ENCODE results near the gene FGD2.

Gene FGD2

GRCh38 chr6:36964349-36964748 is 41.1 kb upstream of the FGD2 start:
- Histone ChIP-seq H3K36me3 (ENCODE audit: control insufficient read depth in 2 of 2, insufficient read depth in 2 of 2, low read length in 2 of 2) (peaks cover 22% of the 10 kb centered on the region in 2 donors), H3K9ac (ENCODE audit: low read length in 2 of 2) (no peak overlapping the region), H3K27ac (ENCODE audit: low read length) (no peak overlapping the region), H3K4me3 (ENCODE audit: low read length in 2 of 2) (no peak overlapping the region), H3K9me3 (ENCODE audit: control insufficient read depth in 2 of 2, low read length in 2 of 2) (no peaks in the 10 kb centered on the region), H3K27me3 (ENCODE audit: control insufficient read depth in 1 of 2, insufficient read depth in 2 of 2, low read length in 2 of 2) (no peaks in the 10 kb centered on the region), H3K4me1 (ENCODE audit: control insufficient read depth, insufficient read depth, low read length) (peaks cover 11% of the 10 kb centered on the region)

- peaks cover 27 to 28% of the 10 kb centered on the region in 2 donors for H3K36me3 ChIP-seq (ENCODE audit: control insufficient read depth in 2 of 2, insufficient read depth in 2 of 2, low read length in 2 of 2)
- H3K4me3 ChIP-seq (ENCODE audit: low read length in 2 of 2), result no peak overlapping the region
- peak overlapping the region; percentile 1 for H3K27ac ChIP-seq (ENCODE audit: low read length)
- no peaks in the 10 kb centered on the region for H3K9me3 ChIP-seq (ENCODE audit: control insufficient read depth in 2 of 2, low read length in 2 of 2)
- peaks cover 11% of the 10 kb centered on the region for H3K4me1 ChIP-seq (ENCODE audit: control insufficient read depth, insufficient read depth, low read length)
- no peaks in the 10 kb centered on the region for H3K27me3 ChIP-seq (ENCODE audit: control insufficient read depth in 1 of 2, insufficient read depth in 2 of 2, low read length in 2 of 2)
- no peak overlapping the region for H3K9ac ChIP-seq (ENCODE audit: low read length in 2 of 2)
Observed at GRCh38 chr6:36964908-36965307, 40.5 kb upstream of the FGD2 start.

- Histone ChIP-seq H3K36me3 (ENCODE audit: control insufficient read depth in 2 of 2, insufficient read depth in 2 of 2, low read length in 2 of 2) (peaks cover 51 to 52% of the 10 kb centered on the region in 2 donors), H3K27me3 (ENCODE audit: control insufficient read depth in 1 of 2, insufficient read depth in 2 of 2, low read length in 2 of 2) (no peaks in the 10 kb centered on the region), H3K9me3 (ENCODE audit: control insufficient read depth in 2 of 2, low read length in 2 of 2) (no peaks in the 10 kb centered on the region), H3K4me3 (ENCODE audit: low read length in 2 of 2) (no peak overlapping the region), H3K27ac (ENCODE audit: low read length) (no peak overlapping the region), H3K9ac (ENCODE audit: low read length in 2 of 2) (no peak overlapping the region), H3K4me1 (ENCODE audit: control insufficient read depth, insufficient read depth, low read length) (peaks cover 8% of the 10 kb centered on the region)
Observed at GRCh38 chr6:36967301-36967700, 38.2 kb upstream of the FGD2 start.

GRCh38 chr6:36967757-36968156 is 37.7 kb upstream of the FGD2 start:
- H3K9me3 ChIP-seq (ENCODE audit: control insufficient read depth in 2 of 2, low read length in 2 of 2), result no peaks in the 10 kb centered on the region
- H3K36me3 ChIP-seq (ENCODE audit: control insufficient read depth in 2 of 2, insufficient read depth in 2 of 2, low read length in 2 of 2), result peaks cover 56% of the 10 kb centered on the region in 2 donors
- H3K4me3 ChIP-seq (ENCODE audit: low read length in 2 of 2), result no peak overlapping the region
- H3K4me1 ChIP-seq (ENCODE audit: control insufficient read depth, insufficient read depth, low read length), result peaks cover 8% of the 10 kb centered on the region
- no peaks in the 10 kb centered on the region for H3K27me3 ChIP-seq (ENCODE audit: control insufficient read depth in 1 of 2, insufficient read depth in 2 of 2, low read length in 2 of 2)
- no peak overlapping the region for H3K27ac ChIP-seq (ENCODE audit: low read length)
- no peak overlapping the region for H3K9ac ChIP-seq (ENCODE audit: low read length in 2 of 2)

GRCh38 chr6:36968266-36968977 is 37.0 kb upstream of the FGD2 start:
- H3K9me3 ChIP-seq (ENCODE audit: control insufficient read depth in 2 of 2, low read length in 2 of 2), result no peaks in the 10 kb centered on the region
- H3K36me3 ChIP-seq (ENCODE audit: control insufficient read depth in 2 of 2, insufficient read depth in 2 of 2, low read length in 2 of 2), result peaks cover 60 to 61% of the 10 kb centered on the region in 2 donors
- H3K4me3 ChIP-seq (ENCODE audit: low read length in 2 of 2), result no peak overlapping the region
- H3K4me1 ChIP-seq (ENCODE audit: control insufficient read depth, insufficient read depth, low read length), result peaks cover 8% of the 10 kb centered on the region
- H3K27me3 ChIP-seq (ENCODE audit: control insufficient read depth in 1 of 2, insufficient read depth in 2 of 2, low read length in 2 of 2), result no peaks in the 10 kb centered on the region
- no peak overlapping the region for H3K9ac ChIP-seq (ENCODE audit: low read length in 2 of 2)
- H3K27ac ChIP-seq (ENCODE audit: low read length), result no peak overlapping the region

- Histone ChIP-seq H3K27ac (ENCODE audit: low read length) (no peak overlapping the region), H3K4me1 (ENCODE audit: control insufficient read depth, insufficient read depth, low read length) (peaks cover under 1% of the 10 kb centered on the region), H3K9ac (ENCODE audit: low read length in 2 of 2) (no peak overlapping the region), H3K4me3 (ENCODE audit: low read length in 2 of 2) (no peak overlapping the region), H3K9me3 (ENCODE audit: control insufficient read depth in 2 of 2, low read length in 2 of 2) (no peaks in the 10 kb centered on the region), H3K27me3 (ENCODE audit: control insufficient read depth in 1 of 2, insufficient read depth in 2 of 2, low read length in 2 of 2) (no peaks in the 10 kb centered on the region), H3K36me3 (ENCODE audit: control insufficient read depth in 2 of 2, insufficient read depth in 2 of 2, low read length in 2 of 2) (peaks cover 68 to 70% of the 10 kb centered on the region in 2 donors)
Observed at GRCh38 chr6:36969240-36969691, 36.2 kb upstream of the FGD2 start.

GRCh38 chr6:36969988-36970891 is 35.2 kb upstream of the FGD2 start:
- Histone ChIP-seq H3K9ac (ENCODE audit: low read length in 2 of 2) (no peak overlapping the region), H3K36me3 (ENCODE audit: control insufficient read depth in 2 of 2, insufficient read depth in 2 of 2, low read length in 2 of 2) (peaks cover 77 to 79% of the 10 kb centered on the region in 2 donors), H3K27ac (ENCODE audit: low read length) (no peak overlapping the region), H3K9me3 (ENCODE audit: control insufficient read depth in 2 of 2, low read length in 2 of 2) (no peaks in the 10 kb centered on the region), H3K4me3 (ENCODE audit: low read length in 2 of 2) (no peak overlapping the region), H3K27me3 (ENCODE audit: control insufficient read depth in 1 of 2, insufficient read depth in 2 of 2, low read length in 2 of 2) (no peaks in the 10 kb centered on the region), H3K4me1 (ENCODE audit: control insufficient read depth, insufficient read depth, low read length) (no peaks in the 10 kb centered on the region)

- Histone ChIP-seq H3K27ac (ENCODE audit: low read length) (no peak overlapping the region), H3K4me1 (ENCODE audit: control insufficient read depth, insufficient read depth, low read length) (peaks cover 2% of the 10 kb centered on the region), H3K9ac (ENCODE audit: low read length in 2 of 2) (no peak overlapping the region), H3K4me3 (ENCODE audit: low read length in 2 of 2) (no peak overlapping the region), H3K27me3 (ENCODE audit: control insufficient read depth in 1 of 2, insufficient read depth in 2 of 2, low read length in 2 of 2) (no peaks in the 10 kb centered on the region), H3K36me3 (ENCODE audit: control insufficient read depth in 2 of 2, insufficient read depth in 2 of 2, low read length in 2 of 2) (peaks cover 86 to 87% of the 10 kb centered on the region in 2 donors), H3K9me3 (ENCODE audit: control insufficient read depth in 2 of 2, low read length in 2 of 2) (no peaks in the 10 kb centered on the region)
Observed at GRCh38 chr6:36970892-36971842, 34.3 kb upstream of the FGD2 start.

- Histone ChIP-seq H3K4me1 (ENCODE audit: control insufficient read depth, insufficient read depth, low read length) (peaks cover 2% of the 10 kb centered on the region), H3K4me3 (ENCODE audit: low read length in 2 of 2) (no peak overlapping the region)
Observed at GRCh38 chr6:36971921-36972673, 33.4 kb upstream of the FGD2 start.

More at GRCh38 chr6:36971921-36972673, 33.4 kb upstream of the FGD2 start:
- H3K9me3 ChIP-seq (ENCODE audit: control insufficient read depth in 2 of 2, low read length in 2 of 2), result no peaks in the 10 kb centered on the region
- H3K27me3 ChIP-seq (ENCODE audit: control insufficient read depth in 1 of 2, insufficient read depth in 2 of 2, low read length in 2 of 2), result no peaks in the 10 kb centered on the region
- peak overlapping the region in 1 of 2 donors; percentile 29 for H3K9ac ChIP-seq (ENCODE audit: low read length in 2 of 2)
- peaks cover 94 to 97% of the 10 kb centered on the region in 2 donors for H3K36me3 ChIP-seq (ENCODE audit: control insufficient read depth in 2 of 2, insufficient read depth in 2 of 2, low read length in 2 of 2)
- H3K27ac ChIP-seq (ENCODE audit: low read length), result no peak overlapping the region

All from stomach smooth muscle (tissue), 2 donors.